AG09309 (cell line): Measurements from ENCODE around the gene TNNT3.

ENCODE experiments used
- DNase-seq: peaks from one replicate; pipeline ENCODE4 v3.0.0-alpha.2; 2010; ENCODE audit warnings: low read depth
- H3K4me3 ChIP-seq: 2 replicates; pipeline ENCODE4 v1.5.1; 2011; ENCODE audit warnings: mild to moderate bottlenecking, low read depth, low read length, moderate library complexity; ENCODE audit not compliant: control insufficient read depth
- CTCF ChIP-seq: IDR thresholded peaks from 2 replicates; pipeline ENCODE4 v1.5.1; 2011; ENCODE audit warnings: mild to moderate bottlenecking, low read depth, low read length, inconsistent platforms; ENCODE audit not compliant: insufficient read depth, control insufficient read depth; ENCODE audit errors: missing control alignments

The TNNT3 gene

GRCh38 chr11:1920909-1921573 lies 1.5 kb downstream of the TNNT3 start:
- no peak overlapping the region for H3K4me3 ChIP-seq
- no peak for DNase-seq
- TF ChIP-seq CTCF = no peak

- no peak for TF ChIP-seq CTCF
- no peak for DNase-seq
- H3K4me3 ChIP-seq = no peak overlapping the region
These were observed 2.2 kb downstream of the TNNT3 start for GRCh38 chr11:1921574-1922141.

- no peak overlapping the region for H3K4me3 ChIP-seq
- no peak for DNase-seq
These were observed 3.1 kb downstream of the TNNT3 start for GRCh38 chr11:1922481-1923081.

GRCh38 chr11:1923201-1923956 lies 3.9 kb downstream of the TNNT3 start:
- no peak overlapping the region for H3K4me3 ChIP-seq
- TF ChIP-seq CTCF = no peak
- no peak for DNase-seq

More at GRCh38 chr11:1922481-1923081, 3.1 kb downstream of the TNNT3 start:
- TF ChIP-seq CTCF = no peak

GRCh38 chr11:1924181-1924580 lies 4.7 kb downstream of the TNNT3 start:
- no peak for DNase-seq
- no peak overlapping the region for H3K4me3 ChIP-seq
- no peak for TF ChIP-seq CTCF

- no peak for TF ChIP-seq CTCF
- no peak overlapping the region for H3K4me3 ChIP-seq
- no peak for DNase-seq
These were observed 5.3 kb downstream of the TNNT3 start for GRCh38 chr11:1924646-1925372.
